Fibroblast of lung (primary cell): ENCODE results near the gene PRDM11.

Experiments used
- CTCF ChIP-seq, 2 donors: IDR thresholded peaks in 1 of 2; conservative IDR thresholded peaks in 1 of 2; 1 replicate in 1 of 2; 2 replicates in 1 of 2; pipeline ENCODE4 v1.5.1; 2011 to 2012; ENCODE audit warnings: low read length in 2 of 2, control low read depth in 1 of 2, inconsistent platforms in 1 of 2, low read depth in 1 of 2, mild to moderate bottlenecking in 1 of 2
- EZH2 ChIP-seq: IDR thresholded peaks from 2 replicates; pipeline ENCODE4 v1.5.1; 2012; ENCODE audit warnings: low read length, control low read depth, mild to moderate bottlenecking; ENCODE audit errors: missing control alignments

DNA sequence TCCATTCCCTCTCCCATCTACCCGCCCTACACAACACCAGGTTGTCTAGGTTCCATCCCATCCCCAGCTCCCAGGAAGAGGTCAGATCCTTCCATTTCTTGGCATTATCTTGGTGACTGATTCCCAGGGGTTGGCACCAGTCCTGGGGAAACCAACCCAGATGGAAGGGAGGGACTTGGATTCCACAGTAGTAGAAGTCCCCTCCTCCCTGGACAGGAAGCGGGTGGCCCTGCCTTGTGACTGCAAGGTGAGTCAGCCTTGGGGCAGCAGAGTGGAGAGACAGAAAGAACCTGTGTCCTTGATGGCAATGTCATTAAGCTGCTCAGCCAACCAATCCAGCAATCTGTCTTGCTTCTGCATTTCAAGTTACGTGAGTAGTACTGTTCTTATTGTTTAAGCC, 113.2 kb downstream of the PRDM11 start:
- TF ChIP-seq CTCF (conservative IDR thresholded peaks at IDR 0.05 in 1 of 2, IDR thresholded peaks at IDR 0.05 in 1 of 2; ENCODE audit: low read depth in 1 of 2, low read length in 2 of 2), result no peak
- no peak for TF ChIP-seq EZH2
